ENCODE measurements around the gene IGF1R.

The IGF1R gene

GRCh38 chr15:98668566-98669308 lies 20.4 kb downstream of the IGF1R start:
- H3K4me3 ChIP-seq (replicated peaks in 1 of 2; ENCODE audit: low read depth in 2 of 2, low read length in 2 of 2), result no peak overlapping the region
- DNase-seq (ENCODE audit: low read depth in 2 of 2), result peak; percentile 33 to 53
- TF ChIP-seq CTCF (IDR thresholded peaks at IDR 0.05; ENCODE audit: low read depth, low read length), result no peak

- H3K4me3 ChIP-seq (replicated peaks in 1 of 2; ENCODE audit: low read depth in 2 of 2, low read length in 2 of 2), result no peak overlapping the region
- no peak for TF ChIP-seq CTCF (IDR thresholded peaks at IDR 0.05; ENCODE audit: low read depth, low read length)
- DNase-seq (ENCODE audit: low read depth in 2 of 2), result no peak
These were observed 21.3 kb downstream of the IGF1R start for GRCh38 chr15:98669638-98670037.

- no peak overlapping the region for H3K4me3 ChIP-seq (replicated peaks in 1 of 2; ENCODE audit: low read depth in 2 of 2, low read length in 2 of 2)
- no peak for TF ChIP-seq CTCF (IDR thresholded peaks at IDR 0.05; ENCODE audit: low read depth, low read length)
- peak; percentile 47 to 74 for DNase-seq (ENCODE audit: low read depth in 2 of 2)
These were observed 23.0 kb downstream of the IGF1R start for GRCh38 chr15:98671060-98672008.

- TF ChIP-seq CTCF (IDR thresholded peaks at IDR 0.05; ENCODE audit: low read depth, low read length), result no peak
- no peak overlapping the region for H3K4me3 ChIP-seq (replicated peaks in 1 of 2; ENCODE audit: low read depth in 2 of 2, low read length in 2 of 2)
- DNase-seq (ENCODE audit: low read depth in 2 of 2), result no peak
These were observed 24.8 kb downstream of the IGF1R start for GRCh38 chr15:98673133-98673532.

GRCh38 chr15:98674336-98674735 lies 26.0 kb downstream of the IGF1R start:
- no peak overlapping the region for H3K4me3 ChIP-seq (replicated peaks in 1 of 2; ENCODE audit: low read depth in 2 of 2, low read length in 2 of 2)
- DNase-seq (ENCODE audit: low read depth in 2 of 2), result peak; percentile 66 to 71
- no peak for TF ChIP-seq CTCF (IDR thresholded peaks at IDR 0.05; ENCODE audit: low read depth, low read length)

GRCh38 chr15:98676586-98677270 lies 28.4 kb downstream of the IGF1R start:
- no peak for TF ChIP-seq CTCF (IDR thresholded peaks at IDR 0.05; ENCODE audit: low read depth, low read length)
- H3K4me3 ChIP-seq (replicated peaks in 1 of 2; ENCODE audit: low read depth in 2 of 2, low read length in 2 of 2), result no peak overlapping the region
- DNase-seq (ENCODE audit: low read depth in 2 of 2), result no peak
